Measurements from ENCODE around the gene GANC.

GRCh38 chr15:42358141-42358540 lies 85.1 kb downstream of the GANC start:
- TF ChIP-seq CTCF (IDR thresholded peaks at IDR 0.05): no peak
- no peak for TF ChIP-seq POLR2A (IDR thresholded peaks at IDR 0.05)
- no peak for TF ChIP-seq EP300 (IDR thresholded peaks at IDR 0.05)
- TF ChIP-seq POLR2AphosphoS5 (IDR thresholded peaks at IDR 0.05): no peak

Data from upper lobe of left lung (tissue), 4 donors.